ENCODE measurements around the gene LAMC2. TPM values are rescaled to one million over a fixed set of nuclear protein-coding genes. Genes with fewer than 3 reads are reported as not detected.

The LAMC2 gene
- total and polyA plus RNA-seq, 11 donors = 0.50 to 15.4 (median 1.5) TPM

- no peak overlapping the region for H3K27ac ChIP-seq
- H3K36me3 ChIP-seq = no peaks in the 10 kb centered on the region
- no peak overlapping the region for H3K4me3 ChIP-seq
- intact Hi-C loops (cut with DNase I) = no loop called here
- 56 to 82% (median 66%) methylated on average over 1 of the region's 1 CpG for WGBS, 4 donors
- no peaks in the 10 kb centered on the region for H3K27me3 ChIP-seq
- DNase-seq = no peak
- TF ChIP-seq POLR2A (IDR thresholded peaks at IDR 0.05) = no peak
- no peak for TF ChIP-seq CTCF (IDR thresholded peaks at IDR 0.05)
- H3K4me1 ChIP-seq = peaks cover 0 to 26% (median 12%) of the 10 kb centered on the region in 12 donors
- peak in 1 of 4 donors; percentile 42 for ATAC-seq
- H3K9me3 ChIP-seq = no peaks in the 10 kb centered on the region
These were observed 10.4 kb upstream of the LAMC2 start for GRCh38 chr1:183175631-183176030.

GRCh38 chr1:183178545-183178944, 7.5 kb upstream of the LAMC2 start:
- TF ChIP-seq POLR2A (IDR thresholded peaks at IDR 0.05) (no peak), CTCF (IDR thresholded peaks at IDR 0.05) (no peak)
- intact Hi-C loops (cut with DNase I) = no loop called here
- Histone ChIP-seq H3K27ac (peak overlapping the region in 2 of 12 donors; percentile 35 to 82), H3K4me1 (peaks cover 3 to 34% (median 20%) of the 10 kb centered on the region in 12 donors), H3K27me3 (no peaks in the 10 kb centered on the region), H3K9me3 (no peaks in the 10 kb centered on the region), H3K4me3 (no peak overlapping the region), H3K36me3 (no peaks in the 10 kb centered on the region)
- WGBS, 4 donors = 44 to 56% (median 53%) methylated on average over 7 of the region's 7 CpGs
- ATAC-seq (no peak), DNase-seq (no peak)

GRCh38 chr1:183179033-183179432, 7.0 kb upstream of the LAMC2 start:
- no peak overlapping the region for H3K4me3 ChIP-seq
- peaks cover 3 to 34% (median 20%) of the 10 kb centered on the region in 12 donors for H3K4me1 ChIP-seq
- DNase-seq = no peak
- intact Hi-C loops (cut with DNase I) = no loop called here
- TF ChIP-seq CTCF (IDR thresholded peaks at IDR 0.05) (no peak), POLR2A (IDR thresholded peaks at IDR 0.05) (no peak)
- peak overlapping the region in 6 of 12 donors; percentile 13 to 82 (median 78) for H3K27ac ChIP-seq
- H3K9me3 ChIP-seq = no peaks in the 10 kb centered on the region
- no peaks in the 10 kb centered on the region for H3K27me3 ChIP-seq
- 60 to 81% (median 75%) methylated on average over 2 of the region's 2 CpGs for WGBS, 4 donors
- H3K36me3 ChIP-seq = no peaks in the 10 kb centered on the region
- no peak for ATAC-seq

GRCh38 chr1:183180218-183180617, 5.8 kb upstream of the LAMC2 start:
- intact Hi-C loops (cut with DNase I) = loop anchor here in 2 of 10 donors (5.0 kb wide), 2 partner anchors 33 to 43 kb away; no protein-coding TSS in a partner anchor
- peak overlapping the region in 2 of 12 donors; percentile 3 to 9 for H3K4me3 ChIP-seq
- H3K27ac ChIP-seq = peak overlapping the region; percentile 33 to 82 (median 73)
- ATAC-seq (peak; percentile 54 to 79 (median 64)), DNase-seq (peak in 4 of 5 donors; percentile 45 to 72 (median 65))
- WGBS, 4 donors = 2 to 14% (median 3%) methylated on average over 3 of the region's 3 CpGs
- no peak for TF ChIP-seq CTCF (IDR thresholded peaks at IDR 0.05)
- no peak for TF ChIP-seq POLR2A (IDR thresholded peaks at IDR 0.05)
- peaks cover 3 to 34% (median 20%) of the 10 kb centered on the region in 12 donors for H3K4me1 ChIP-seq
- no peaks in the 10 kb centered on the region for H3K27me3 ChIP-seq
- H3K36me3 ChIP-seq = no peaks in the 10 kb centered on the region
- no peaks in the 10 kb centered on the region for H3K9me3 ChIP-seq
